ENCODE results near the gene NFIX.

NFIX gene

GRCh38 chr19:13104360-13104847 is 109.1 kb downstream of the NFIX start:
- no peak for DNase-seq (ENCODE audit: low read depth)

GRCh38 chr19:13104848-13105711 is 109.8 kb downstream of the NFIX start:
- DNase-seq (ENCODE audit: low read depth), result no peak

- no peak for DNase-seq (ENCODE audit: low read depth)
Measured at GRCh38 chr19:13109361-13110098, 114.3 kb downstream of the NFIX start.

GRCh38 chr19:13110099-13110610 is 114.9 kb downstream of the NFIX start:
- no peak for DNase-seq (ENCODE audit: low read depth)

- DNase-seq (ENCODE audit: low read depth), result no peak
Measured at GRCh38 chr19:13112555-13112954, 117.3 kb downstream of the NFIX start.

- no peak for DNase-seq (ENCODE audit: low read depth)
Measured at GRCh38 chr19:13115936-13116281, 120.6 kb downstream of the NFIX start.

- peak; percentile 81 for DNase-seq (ENCODE audit: low read depth)
Measured at GRCh38 chr19:13116282-13117175, 121.3 kb downstream of the NFIX start, which contains the start of gene TRMT1. Gene TRMT1 (minus strand): TSS chr19:13116740. CDS start chr19:13116399, 341 bp downstream.

GRCh38 chr19:13117176-13117771 is 122.0 kb downstream of the NFIX start:
- DNase-seq (ENCODE audit: low read depth), result no peak

- DNase-seq (ENCODE audit: low read depth), result peak; percentile 72
Measured at GRCh38 chr19:13117772-13118423, 122.6 kb downstream of the NFIX start, which contains the start of gene NACC1. Gene NACC1 (plus strand): TSS chr19:13118264. CDS start chr19:13135208, 16,944 bp downstream.

- no peak for DNase-seq (ENCODE audit: low read depth)
Measured at GRCh38 chr19:13118424-13119193, 123.3 kb downstream of the NFIX start.

GRCh38 chr19:13119627-13120026 is 124.4 kb downstream of the NFIX start:
- DNase-seq (ENCODE audit: low read depth), result no peak

- DNase-seq (ENCODE audit: low read depth), result no peak
Measured at GRCh38 chr19:13120031-13120430, 124.8 kb downstream of the NFIX start.

- no peak for DNase-seq (ENCODE audit: low read depth)
Measured at GRCh38 chr19:13120817-13121216, 125.5 kb downstream of the NFIX start.

- DNase-seq (ENCODE audit: low read depth), result no peak
Measured at GRCh38 chr19:13121551-13122274, 126.4 kb downstream of the NFIX start.

- no peak for DNase-seq (ENCODE audit: low read depth)
Measured at GRCh38 chr19:13122275-13122878, 127.1 kb downstream of the NFIX start.

- no peak for DNase-seq (ENCODE audit: low read depth)
Measured at GRCh38 chr19:13122980-13123957, 128.0 kb downstream of the NFIX start.

GRCh38 chr19:13127051-13127450 is 131.8 kb downstream of the NFIX start:
- no peak for DNase-seq (ENCODE audit: low read depth)

All from stimulated activated CD8-positive, alpha-beta memory T cell treated with anti-CD3 and anti-CD28 coated beads, Interleukin-12 subunit alpha, Interleukin-12 subunit beta, amount 100 ng/mL, for 1 hour (primary cell).